ENCODE data around the gene LONRF2. TPM values are rescaled to one million over a fixed set of nuclear protein-coding genes. Genes with fewer than 3 reads are reported as not detected.

LONRF2 gene
- polyA plus RNA-seq, 2 donors, result 0.33 to 0.51 TPM

DNA sequence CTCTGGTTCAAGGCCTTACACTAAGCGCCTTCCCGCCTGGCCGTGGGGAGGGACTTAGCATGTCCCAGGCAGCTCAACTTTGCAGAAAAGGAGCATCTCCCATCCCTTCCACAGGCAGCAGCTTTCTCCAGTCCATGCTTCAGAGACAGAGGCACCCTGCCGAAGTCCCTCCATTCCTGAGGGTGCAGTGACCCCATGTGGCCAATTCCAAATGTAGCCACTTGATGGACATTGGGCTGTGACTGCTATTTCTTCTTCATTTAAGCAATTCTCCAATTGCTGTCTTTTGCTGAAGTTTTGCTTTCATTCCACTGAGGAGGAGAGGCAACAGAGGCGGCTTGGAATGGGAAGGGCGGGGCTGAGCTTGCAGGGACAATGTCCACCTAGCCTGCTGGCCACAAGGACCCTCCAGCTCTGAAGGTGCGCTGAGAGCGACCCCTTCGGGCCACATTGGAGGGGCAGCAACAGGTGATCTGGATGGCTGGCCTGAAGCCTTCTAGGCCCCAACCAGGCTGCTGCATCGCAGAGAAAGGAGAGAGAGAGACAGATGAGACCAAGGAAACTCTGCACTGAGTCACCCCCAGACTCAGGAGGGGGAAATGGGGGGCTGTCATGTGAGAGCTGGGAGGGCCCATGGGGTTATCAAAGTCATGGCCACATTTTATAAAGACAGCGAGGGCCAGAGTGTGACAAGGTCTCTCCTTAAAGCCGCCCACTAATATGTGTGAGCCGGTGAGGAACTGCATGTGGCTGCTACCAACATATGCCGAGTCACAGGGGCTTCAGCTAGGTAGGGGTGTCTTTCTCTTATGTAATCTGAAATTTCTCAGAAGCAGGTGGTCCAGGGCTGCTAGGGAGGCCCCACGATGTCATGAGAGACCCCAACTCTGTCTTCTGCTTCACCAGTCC is 61.3 kb downstream of the LONRF2 start:
- H3K27me3 ChIP-seq (ENCODE audit: control insufficient read depth in 1 of 2, insufficient read depth in 2 of 2, low read length in 2 of 2), result no peaks in the 10 kb centered on the region
- H3K4me3 ChIP-seq (ENCODE audit: low read depth in 1 of 2, low read length in 2 of 2), result no peak overlapping the region
- no peaks in the 10 kb centered on the region for H3K36me3 ChIP-seq (ENCODE audit: control insufficient read depth in 2 of 2, insufficient read depth in 2 of 2, low read length in 1 of 2)
- no peaks in the 10 kb centered on the region for H3K4me1 ChIP-seq (ENCODE audit: control insufficient read depth in 2 of 2, insufficient read depth in 2 of 2, low read length in 1 of 2)
- H3K27ac ChIP-seq (ENCODE audit: low read depth in 2 of 2, low read length in 1 of 2), result no peak overlapping the region
- 72 to 78% methylated on average over 15 of the region's 15 CpGs for WGBS, 2 donors
- H3K9me3 ChIP-seq (ENCODE audit: control insufficient read depth in 2 of 2, insufficient read depth in 1 of 2, low read depth in 1 of 2, low read length in 1 of 2), result no peaks in the 10 kb centered on the region

DNA sequence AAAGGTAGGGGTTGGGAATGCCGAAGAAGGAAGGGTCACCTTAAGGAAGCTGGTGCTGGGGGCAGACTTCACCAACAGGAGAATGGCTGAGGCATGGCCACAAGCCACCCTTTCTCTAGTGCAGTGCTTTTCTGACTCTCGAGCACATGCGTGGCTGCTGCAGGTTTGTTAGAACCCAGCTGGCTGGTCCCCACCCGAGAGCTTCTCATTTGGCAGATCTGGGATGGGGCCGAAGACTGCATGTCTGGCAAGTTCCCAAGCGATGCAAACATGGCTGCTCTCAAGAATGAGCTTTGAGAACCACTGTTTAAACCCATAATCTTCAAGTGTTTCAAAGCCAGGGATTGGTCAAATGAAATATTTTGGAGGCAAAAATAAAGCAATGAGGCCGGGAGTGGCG is 63.2 kb downstream of the LONRF2 start:
- Histone ChIP-seq H3K27me3 (ENCODE audit: control insufficient read depth in 1 of 2, insufficient read depth in 2 of 2, low read length in 2 of 2) (no peaks in the 10 kb centered on the region), H3K4me1 (ENCODE audit: control insufficient read depth in 2 of 2, insufficient read depth in 2 of 2, low read length in 1 of 2) (no peaks in the 10 kb centered on the region), H3K9me3 (ENCODE audit: control insufficient read depth in 2 of 2, insufficient read depth in 1 of 2, low read depth in 1 of 2, low read length in 1 of 2) (no peaks in the 10 kb centered on the region), H3K4me3 (ENCODE audit: low read depth in 1 of 2, low read length in 2 of 2) (no peak overlapping the region), H3K36me3 (ENCODE audit: control insufficient read depth in 2 of 2, insufficient read depth in 2 of 2, low read length in 1 of 2) (no peaks in the 10 kb centered on the region), H3K27ac (ENCODE audit: low read depth in 2 of 2, low read length in 1 of 2) (no peak overlapping the region)
- WGBS, 2 donors, result 84% methylated on average over 8 of the region's 8 CpGs

DNA sequence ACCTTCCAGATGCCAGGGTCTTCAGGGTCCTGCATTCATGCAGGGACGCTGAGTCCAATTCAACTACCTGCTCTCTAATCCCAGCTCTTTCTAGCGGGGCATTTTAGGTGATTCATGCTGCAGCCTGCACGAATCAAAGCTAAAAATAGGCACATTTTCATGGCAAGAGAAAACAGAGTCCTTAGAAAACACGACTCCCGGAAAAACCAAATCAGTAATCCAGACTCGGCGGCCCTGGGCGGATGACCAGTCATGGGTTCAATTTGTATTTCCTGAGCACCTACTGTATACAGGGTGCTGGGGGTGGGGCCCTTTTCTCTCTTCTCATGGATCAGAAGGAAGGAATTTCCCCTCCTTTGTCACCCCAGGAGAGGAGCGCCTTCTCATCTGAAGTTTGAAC is 64.4 kb downstream of the LONRF2 start:
- Histone ChIP-seq H3K27ac (ENCODE audit: low read depth in 2 of 2, low read length in 1 of 2) (no peak overlapping the region), H3K36me3 (ENCODE audit: control insufficient read depth in 2 of 2, insufficient read depth in 2 of 2, low read length in 1 of 2) (no peaks in the 10 kb centered on the region), H3K4me3 (ENCODE audit: low read depth in 1 of 2, low read length in 2 of 2) (no peak overlapping the region), H3K4me1 (ENCODE audit: control insufficient read depth in 2 of 2, insufficient read depth in 2 of 2, low read length in 1 of 2) (peaks cover 0 to 2% of the 10 kb centered on the region in 2 donors), H3K9me3 (ENCODE audit: control insufficient read depth in 2 of 2, insufficient read depth in 1 of 2, low read depth in 1 of 2, low read length in 1 of 2) (no peaks in the 10 kb centered on the region), H3K27me3 (ENCODE audit: control insufficient read depth in 1 of 2, insufficient read depth in 2 of 2, low read length in 2 of 2) (no peaks in the 10 kb centered on the region)
- 38 to 57% methylated on average over 9 of the region's 9 CpGs for WGBS, 2 donors

DNA sequence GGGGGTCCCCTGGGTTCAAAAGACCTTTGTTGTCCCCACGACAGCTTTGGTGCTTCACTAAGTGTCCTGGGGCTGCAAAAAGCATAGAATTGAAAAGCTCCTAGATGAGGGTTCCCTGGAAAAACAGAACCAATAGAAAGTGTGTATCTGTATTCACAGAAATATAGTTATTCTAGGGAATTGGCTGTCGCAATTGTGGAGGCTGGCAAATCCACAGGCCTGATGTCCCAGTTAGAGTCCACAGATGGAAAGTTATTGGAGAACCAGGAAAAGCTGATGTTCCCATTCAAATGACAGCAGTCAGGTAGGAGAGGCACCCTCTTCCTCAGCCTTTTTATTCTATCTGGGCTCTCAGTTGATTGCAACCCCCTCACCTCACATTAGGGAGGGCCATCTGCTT is 65.5 kb downstream of the LONRF2 start:
- Histone ChIP-seq H3K27me3 (ENCODE audit: control insufficient read depth in 1 of 2, insufficient read depth in 2 of 2, low read length in 2 of 2) (no peaks in the 10 kb centered on the region), H3K4me3 (ENCODE audit: low read depth in 1 of 2, low read length in 2 of 2) (no peak overlapping the region), H3K27ac (ENCODE audit: low read depth in 2 of 2, low read length in 1 of 2) (no peak overlapping the region), H3K4me1 (ENCODE audit: control insufficient read depth in 2 of 2, insufficient read depth in 2 of 2, low read length in 1 of 2) (peaks cover 0 to 2% of the 10 kb centered on the region in 2 donors), H3K36me3 (ENCODE audit: control insufficient read depth in 2 of 2, insufficient read depth in 2 of 2, low read length in 1 of 2) (no peaks in the 10 kb centered on the region), H3K9me3 (ENCODE audit: control insufficient read depth in 2 of 2, insufficient read depth in 1 of 2, low read depth in 1 of 2, low read length in 1 of 2) (no peaks in the 10 kb centered on the region)
- WGBS, 2 donors, result 90 to 92% methylated on average over 2 of the region's 2 CpGs

DNA sequence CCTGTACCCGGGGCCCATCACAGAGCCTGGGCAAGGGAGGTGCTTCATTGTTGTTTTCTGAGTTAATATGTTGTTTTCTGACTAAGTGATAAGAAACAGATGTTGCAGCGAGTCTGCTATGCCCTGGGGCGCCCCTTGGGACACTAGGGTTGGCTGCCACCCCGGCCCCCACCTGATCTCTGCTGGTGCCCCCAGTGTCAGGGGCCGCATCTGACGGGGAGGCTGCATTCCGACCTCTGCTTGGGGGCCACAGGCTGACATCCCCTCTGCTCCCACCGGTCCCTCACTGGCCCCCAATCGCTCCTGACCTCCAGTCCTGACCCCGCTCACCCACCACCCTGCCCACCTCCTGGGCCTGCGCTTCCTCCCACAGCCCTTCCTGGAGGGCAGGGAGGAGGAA is 65.9 kb downstream of the LONRF2 start:
- no peaks in the 10 kb centered on the region for H3K27me3 ChIP-seq (ENCODE audit: control insufficient read depth in 1 of 2, insufficient read depth in 2 of 2, low read length in 2 of 2)
- H3K36me3 ChIP-seq (ENCODE audit: control insufficient read depth in 2 of 2, insufficient read depth in 2 of 2, low read length in 1 of 2), result no peaks in the 10 kb centered on the region
- WGBS, 2 donors, result 89% methylated on average over 11 of the region's 11 CpGs
- H3K4me3 ChIP-seq (ENCODE audit: low read depth in 1 of 2, low read length in 2 of 2), result no peak overlapping the region
- peaks cover 0 to 2% of the 10 kb centered on the region in 2 donors for H3K4me1 ChIP-seq (ENCODE audit: control insufficient read depth in 2 of 2, insufficient read depth in 2 of 2, low read length in 1 of 2)
- no peaks in the 10 kb centered on the region for H3K9me3 ChIP-seq (ENCODE audit: control insufficient read depth in 2 of 2, insufficient read depth in 1 of 2, low read depth in 1 of 2, low read length in 1 of 2)
- H3K27ac ChIP-seq (ENCODE audit: low read depth in 2 of 2, low read length in 1 of 2), result no peak overlapping the region

DNA sequence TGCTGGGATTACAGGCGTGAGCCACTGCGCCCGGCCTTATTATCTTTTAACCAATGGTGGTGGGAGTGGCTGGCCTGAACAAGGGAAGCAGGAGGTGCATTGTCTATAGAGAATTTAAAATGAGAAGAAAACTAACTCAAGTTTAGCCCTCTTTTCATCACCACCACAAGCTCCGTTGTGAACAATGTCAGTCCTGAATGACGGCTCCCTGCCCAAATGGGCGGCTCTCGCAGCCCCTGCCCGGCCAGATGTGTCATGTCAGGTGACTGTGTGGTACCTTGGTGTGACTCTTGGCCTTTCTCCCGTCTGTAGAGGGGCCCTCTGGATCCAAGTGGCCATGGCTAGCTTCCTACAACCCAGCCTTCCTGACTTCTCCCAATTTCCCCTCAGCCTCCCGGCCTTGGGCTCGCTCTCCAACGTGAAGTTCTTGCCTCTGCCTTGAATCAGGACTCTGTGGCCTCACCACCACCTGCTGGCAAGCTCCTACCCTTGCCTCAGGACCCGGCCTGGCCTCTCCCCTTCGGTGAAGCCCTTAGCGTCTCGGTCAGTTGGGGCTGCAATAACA is 67.6 kb downstream of the LONRF2 start:
- no peak overlapping the region for H3K4me3 ChIP-seq (ENCODE audit: low read depth in 1 of 2, low read length in 2 of 2)
- peaks cover 0 to 2% of the 10 kb centered on the region in 2 donors for H3K4me1 ChIP-seq (ENCODE audit: control insufficient read depth in 2 of 2, insufficient read depth in 2 of 2, low read length in 1 of 2)
- no peaks in the 10 kb centered on the region for H3K36me3 ChIP-seq (ENCODE audit: control insufficient read depth in 2 of 2, insufficient read depth in 2 of 2, low read length in 1 of 2)
- no peaks in the 10 kb centered on the region for H3K27me3 ChIP-seq (ENCODE audit: control insufficient read depth in 1 of 2, insufficient read depth in 2 of 2, low read length in 2 of 2)
- no peaks in the 10 kb centered on the region for H3K9me3 ChIP-seq (ENCODE audit: control insufficient read depth in 2 of 2, insufficient read depth in 1 of 2, low read depth in 1 of 2, low read length in 1 of 2)
- H3K27ac ChIP-seq (ENCODE audit: low read depth in 2 of 2, low read length in 1 of 2), result no peak overlapping the region
- 86 to 90% methylated on average over 16 of the region's 16 CpGs for WGBS, 2 donors

DNA sequence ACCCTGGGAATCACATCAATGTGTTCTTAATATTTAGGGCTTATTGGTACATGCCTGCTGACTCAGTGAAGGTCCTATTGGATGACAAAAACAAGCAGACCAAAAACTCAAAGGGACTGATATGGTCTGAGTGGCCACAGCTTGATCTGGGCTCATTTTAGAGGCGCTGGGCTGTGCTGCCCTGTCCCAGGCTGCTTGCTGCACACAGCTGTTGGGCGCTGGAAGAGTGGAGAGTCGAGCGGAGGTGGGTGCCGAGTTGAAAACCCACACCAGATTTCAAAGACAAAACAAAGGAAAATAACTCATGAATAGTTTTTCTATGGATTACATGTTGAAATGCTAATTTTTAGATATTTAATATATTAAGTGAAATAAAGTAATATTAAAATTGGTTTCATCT is 68.5 kb downstream of the LONRF2 start:
- H3K27me3 ChIP-seq (ENCODE audit: control insufficient read depth in 1 of 2, insufficient read depth in 2 of 2, low read length in 2 of 2), result no peaks in the 10 kb centered on the region
- H3K9me3 ChIP-seq (ENCODE audit: control insufficient read depth in 2 of 2, insufficient read depth in 1 of 2, low read depth in 1 of 2, low read length in 1 of 2), result no peaks in the 10 kb centered on the region
- WGBS, 2 donors, result 92 to 93% methylated on average over 5 of the region's 5 CpGs
- H3K4me1 ChIP-seq (ENCODE audit: control insufficient read depth in 2 of 2, insufficient read depth in 2 of 2, low read length in 1 of 2), result peaks cover 0 to 2% of the 10 kb centered on the region in 2 donors
- H3K36me3 ChIP-seq (ENCODE audit: control insufficient read depth in 2 of 2, insufficient read depth in 2 of 2, low read length in 1 of 2), result no peaks in the 10 kb centered on the region
- H3K4me3 ChIP-seq (ENCODE audit: low read depth in 1 of 2, low read length in 2 of 2), result no peak overlapping the region
- no peak overlapping the region for H3K27ac ChIP-seq (ENCODE audit: low read depth in 2 of 2, low read length in 1 of 2)

DNA sequence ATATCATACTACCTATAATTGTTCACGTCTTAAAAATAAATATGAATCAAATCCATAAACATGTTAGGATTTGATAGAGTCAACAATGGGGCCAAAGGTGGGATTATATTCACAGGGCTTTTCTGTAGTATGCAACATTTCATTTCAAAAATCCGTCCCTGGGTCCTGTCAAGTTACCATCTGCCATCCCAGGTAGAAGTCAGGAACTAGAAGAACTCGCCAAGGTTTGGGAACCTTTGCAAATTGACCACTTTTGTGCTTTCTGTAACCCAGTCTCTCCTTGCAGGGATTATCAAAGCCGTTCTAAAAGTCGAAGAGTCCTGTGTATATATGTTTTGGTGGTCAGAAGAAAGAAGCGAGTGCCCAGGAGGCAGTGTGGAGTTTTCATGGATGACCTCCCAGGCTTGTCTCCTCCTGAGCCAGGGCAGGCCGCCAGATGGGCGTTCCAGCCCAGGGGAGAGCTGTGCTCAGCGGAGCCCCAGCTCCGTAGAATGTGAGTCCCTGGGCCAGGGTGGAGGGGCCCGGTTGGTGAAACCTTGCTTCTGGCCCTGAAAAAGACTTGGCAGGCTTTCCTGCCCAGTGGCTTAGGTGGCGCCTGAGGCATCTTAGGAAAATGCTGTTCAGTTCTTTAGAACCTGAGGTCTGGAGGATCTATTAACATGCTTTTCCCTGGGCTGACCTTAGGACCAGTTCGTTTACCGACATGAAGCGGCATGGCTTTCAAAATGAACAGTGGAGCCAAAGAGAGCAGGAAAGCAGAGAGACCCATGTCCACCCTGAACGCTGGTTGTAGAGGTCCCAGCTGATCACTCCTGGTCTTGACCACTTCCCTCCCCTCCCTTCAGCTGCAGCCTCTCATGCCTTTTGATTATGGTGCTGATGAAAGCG is 69.2 kb downstream of the LONRF2 start:
- Histone ChIP-seq H3K36me3 (ENCODE audit: control insufficient read depth in 2 of 2, insufficient read depth in 2 of 2, low read length in 1 of 2) (no peaks in the 10 kb centered on the region), H3K27me3 (ENCODE audit: control insufficient read depth in 1 of 2, insufficient read depth in 2 of 2, low read length in 2 of 2) (no peaks in the 10 kb centered on the region), H3K9me3 (ENCODE audit: control insufficient read depth in 2 of 2, insufficient read depth in 1 of 2, low read depth in 1 of 2, low read length in 1 of 2) (no peaks in the 10 kb centered on the region), H3K4me3 (ENCODE audit: low read depth in 1 of 2, low read length in 2 of 2) (no peak overlapping the region), H3K4me1 (ENCODE audit: control insufficient read depth in 2 of 2, insufficient read depth in 2 of 2, low read length in 1 of 2) (peaks cover 0 to 2% of the 10 kb centered on the region in 2 donors), H3K27ac (ENCODE audit: low read depth in 2 of 2, low read length in 1 of 2) (no peak overlapping the region)
- 53 to 65% methylated on average over 16 to 17 of the region's 17 CpGs for WGBS, 2 donors

DNA sequence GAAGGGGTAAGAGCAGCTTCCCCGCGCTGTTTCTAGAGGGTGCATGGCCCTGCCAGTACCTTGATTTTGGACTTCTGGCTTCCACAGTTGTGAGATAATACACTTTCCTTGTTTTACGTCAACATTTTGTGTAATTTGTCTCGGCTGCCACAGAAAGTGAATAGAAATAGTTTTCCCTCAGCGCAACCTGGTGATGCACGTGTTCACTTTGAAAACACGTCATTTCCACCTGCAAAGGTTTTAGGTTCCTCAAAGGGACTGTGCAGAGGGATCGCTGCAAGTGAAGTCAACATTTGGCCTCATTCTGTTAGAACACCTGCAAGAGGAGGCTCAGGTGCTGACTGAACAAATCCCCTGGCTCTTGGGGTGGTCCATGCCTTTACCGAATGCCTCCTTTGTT is 71.7 kb downstream of the LONRF2 start:
- Histone ChIP-seq H3K36me3 (ENCODE audit: control insufficient read depth in 2 of 2, insufficient read depth in 2 of 2, low read length in 1 of 2) (no peaks in the 10 kb centered on the region), H3K4me3 (ENCODE audit: low read depth in 1 of 2, low read length in 2 of 2) (no peak overlapping the region), H3K9me3 (ENCODE audit: control insufficient read depth in 2 of 2, insufficient read depth in 1 of 2, low read depth in 1 of 2, low read length in 1 of 2) (no peaks in the 10 kb centered on the region), H3K4me1 (ENCODE audit: control insufficient read depth in 2 of 2, insufficient read depth in 2 of 2, low read length in 1 of 2) (peaks cover 0 to 2% of the 10 kb centered on the region in 2 donors), H3K27ac (ENCODE audit: low read depth in 2 of 2, low read length in 1 of 2) (no peak overlapping the region), H3K27me3 (ENCODE audit: control insufficient read depth in 1 of 2, insufficient read depth in 2 of 2, low read length in 2 of 2) (no peaks in the 10 kb centered on the region)
- 87 to 92% methylated on average over 9 of the region's 9 CpGs for WGBS, 2 donors

All from esophagus (tissue), 2 donors.